Activated T-helper 17 cell treated with anti-CD3 and anti-CD28 coated beads, Interleukin-2, amount 50 U/mL, for 72 hours (primary cell): ENCODE data around the gene SLC35F3. TPM values are rescaled to one million over a fixed set of nuclear protein-coding genes. Genes with fewer than 3 reads are reported as not detected.

Experiments used
- ATAC-seq: fragments of 150-1000 bp; cut with Tn5 transposase; replicated peaks from 2 replicates; pipeline ENCODE4 v1.10.0; 2021; ENCODE audit warnings: mild to moderate bottlenecking, moderate library complexity
- H3K27ac Mint-ChIP-seq: one replicate; pipeline ENCODE4 v1.8.0; 2022; ENCODE audit warnings: mixed read lengths
- H3K27me3 Mint-ChIP-seq: one replicate; pipeline ENCODE4 v1.8.0; 2022; ENCODE audit warnings: mixed read lengths
- H3K36me3 Mint-ChIP-seq: one replicate; pipeline ENCODE4 v1.8.0; 2022; ENCODE audit warnings: low read depth, mild to moderate bottlenecking, mixed read lengths
- H3K4me1 Mint-ChIP-seq: one replicate; pipeline ENCODE4 v1.8.0; 2022; ENCODE audit warnings: mixed read lengths
- H3K4me3 Mint-ChIP-seq: one replicate; pipeline ENCODE4 v1.8.0; 2022; ENCODE audit warnings: mild to moderate bottlenecking, mixed read lengths
- H3K9me3 Mint-ChIP-seq: one replicate; pipeline ENCODE4 v1.8.0; 2022; ENCODE audit warnings: mixed read lengths
- total RNA-seq, 2 donors: library from RNA; stranded (reverse); gene quantifications; one replicate each; pipeline ENCODE4 v1.2.3, GENCODE V29; 2022

SLC35F3 gene
- total RNA-seq, 2 donors from 2014 or later = 0.13 to 1.5 TPM

GRCh38 chr1:234253732-234254131, 349.3 kb downstream of the SLC35F3 start:
- no peak overlapping the region for H3K4me3 Mint-ChIP-seq
- peaks cover 6% of the 10 kb centered on the region for H3K9me3 Mint-ChIP-seq
- H3K4me1 Mint-ChIP-seq = no peaks in the 10 kb centered on the region
- H3K27me3 Mint-ChIP-seq = peaks cover 27% of the 10 kb centered on the region
- H3K36me3 Mint-ChIP-seq = no peaks in the 10 kb centered on the region
- no peak overlapping the region for H3K27ac Mint-ChIP-seq
- ATAC-seq = no peak

DNA sequence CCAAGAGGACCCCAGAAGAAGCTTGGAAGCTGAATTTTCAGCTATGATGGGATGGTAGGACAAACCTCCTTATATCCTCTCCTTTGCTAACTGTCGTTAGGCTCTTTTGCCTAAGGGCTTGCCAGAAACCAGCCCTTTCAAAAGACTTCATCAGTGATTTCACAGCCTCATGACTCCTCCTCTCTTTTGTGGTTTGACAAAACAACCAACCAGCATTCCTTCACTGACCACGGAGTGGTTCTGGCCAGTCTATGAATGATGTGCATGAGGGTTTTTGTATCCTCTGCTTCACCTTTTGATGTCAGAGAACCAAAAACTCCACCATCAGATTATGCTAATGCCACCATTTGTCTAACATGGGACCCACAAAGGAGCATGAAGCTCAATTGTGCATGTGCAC, 351.9 kb downstream of the SLC35F3 start:
- no peak for ATAC-seq
- H3K9me3 Mint-ChIP-seq = peaks cover 10% of the 10 kb centered on the region
- H3K27me3 Mint-ChIP-seq = peaks cover 42% of the 10 kb centered on the region
- no peak overlapping the region for H3K4me3 Mint-ChIP-seq
- H3K27ac Mint-ChIP-seq = no peak overlapping the region
- no peaks in the 10 kb centered on the region for H3K36me3 Mint-ChIP-seq
- H3K4me1 Mint-ChIP-seq = peaks cover 8% of the 10 kb centered on the region

DNA sequence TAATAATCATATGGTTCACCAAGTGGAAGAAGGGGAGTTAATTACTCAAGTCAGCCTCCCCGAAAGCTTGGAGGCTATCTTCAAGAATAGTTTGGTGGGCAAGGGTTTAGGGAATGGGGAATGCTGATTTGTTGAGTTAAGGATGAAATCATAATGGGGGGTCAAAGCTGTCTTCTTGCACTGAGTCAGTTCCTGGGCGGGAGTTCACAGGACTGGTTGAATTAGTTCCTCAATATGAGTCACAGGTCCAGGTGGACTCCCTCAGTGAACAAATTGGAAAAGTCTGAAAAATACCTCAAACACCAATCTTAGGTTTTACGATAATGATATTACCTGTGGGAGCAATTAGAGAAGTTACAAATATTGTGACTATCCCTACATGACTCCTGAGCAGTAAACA, 353.6 kb downstream of the SLC35F3 start:
- Mint-ChIP-seq H3K4me3 (no peak overlapping the region), H3K36me3 (no peaks in the 10 kb centered on the region), H3K4me1 (peaks cover 8% of the 10 kb centered on the region), H3K27me3 (peaks cover 42% of the 10 kb centered on the region), H3K27ac (no peak overlapping the region), H3K9me3 (peaks cover 10% of the 10 kb centered on the region)
- no peak for ATAC-seq

- H3K27ac Mint-ChIP-seq = no peak overlapping the region
- H3K27me3 Mint-ChIP-seq = peaks cover 30% of the 10 kb centered on the region
- peak; percentile 84 for ATAC-seq
- peak overlapping the region; percentile 28 for H3K4me3 Mint-ChIP-seq
- peaks cover 10% of the 10 kb centered on the region for H3K9me3 Mint-ChIP-seq
- no peaks in the 10 kb centered on the region for H3K36me3 Mint-ChIP-seq
- peaks cover 8% of the 10 kb centered on the region for H3K4me1 Mint-ChIP-seq
Observed at GRCh38 chr1:234260578-234260977, 356.1 kb downstream of the SLC35F3 start.

- Mint-ChIP-seq H3K27me3 (peaks cover 30% of the 10 kb centered on the region), H3K4me1 (peaks cover 8% of the 10 kb centered on the region), H3K4me3 (no peak overlapping the region), H3K9me3 (peaks cover 10% of the 10 kb centered on the region), H3K36me3 (no peaks in the 10 kb centered on the region), H3K27ac (no peak overlapping the region)
- no peak for ATAC-seq
Observed at GRCh38 chr1:234261545-234261944, 357.1 kb downstream of the SLC35F3 start.

DNA sequence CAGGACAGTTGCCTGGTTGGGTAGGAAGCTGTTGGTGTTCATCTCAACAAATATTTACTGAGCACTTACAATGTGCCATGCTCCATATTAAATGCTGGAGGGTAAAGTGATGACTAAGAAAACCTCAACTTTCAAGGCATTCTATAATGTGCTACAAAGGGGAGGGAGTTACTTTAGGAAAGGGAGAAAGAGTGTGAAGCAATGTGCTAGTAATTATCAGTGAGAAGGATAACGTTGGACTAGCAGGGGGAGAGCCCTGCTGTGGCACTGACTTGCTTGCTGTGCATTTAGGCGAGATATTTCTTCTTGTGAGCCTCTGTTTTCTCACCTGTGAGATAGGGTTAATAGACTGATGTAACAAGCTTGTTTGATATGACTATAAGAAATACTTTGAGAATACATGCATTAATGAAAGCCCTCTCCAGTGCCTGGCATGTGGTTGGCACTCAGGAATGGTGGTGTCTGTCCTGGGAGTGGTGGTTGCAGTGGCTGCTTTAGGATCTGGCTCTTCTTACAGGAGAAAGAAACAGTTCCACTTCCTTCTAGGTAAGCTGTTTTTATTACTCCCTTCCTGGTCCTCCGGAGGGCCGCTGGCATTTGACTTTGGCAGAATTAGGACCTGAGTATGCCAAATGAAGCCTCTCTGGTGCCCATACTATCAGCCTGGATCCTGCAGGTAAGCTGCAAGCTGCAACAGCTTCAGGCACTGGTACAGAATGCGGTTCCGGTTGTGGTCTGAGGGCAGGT, 357.7 kb downstream of the SLC35F3 start:
- no peak for ATAC-seq
- peaks cover 29% of the 10 kb centered on the region for H3K27me3 Mint-ChIP-seq
- H3K4me3 Mint-ChIP-seq = no peak overlapping the region
- H3K9me3 Mint-ChIP-seq = peaks cover 10% of the 10 kb centered on the region
- H3K27ac Mint-ChIP-seq = no peak overlapping the region
- peaks cover 8% of the 10 kb centered on the region for H3K4me1 Mint-ChIP-seq
- H3K36me3 Mint-ChIP-seq = no peaks in the 10 kb centered on the region

DNA sequence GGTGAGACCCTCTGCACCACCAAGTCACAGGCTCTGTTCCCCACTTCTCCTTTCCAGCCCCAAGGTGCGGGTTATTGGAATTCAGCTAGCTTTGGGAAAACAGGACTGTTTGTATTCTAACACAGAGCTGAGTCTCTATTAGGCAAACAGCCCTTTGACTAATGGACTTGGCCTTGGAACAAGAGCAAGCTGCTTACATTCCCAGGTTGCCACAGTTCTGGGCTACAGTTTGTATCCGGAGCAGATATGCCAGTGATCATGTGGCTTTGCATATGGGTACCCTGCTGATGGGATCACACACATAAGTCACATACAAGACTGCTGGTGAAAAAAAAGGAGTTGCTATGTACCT, 358.3 kb downstream of the SLC35F3 start:
- H3K4me1 Mint-ChIP-seq = peaks cover 8% of the 10 kb centered on the region
- ATAC-seq = no peak

DNA sequence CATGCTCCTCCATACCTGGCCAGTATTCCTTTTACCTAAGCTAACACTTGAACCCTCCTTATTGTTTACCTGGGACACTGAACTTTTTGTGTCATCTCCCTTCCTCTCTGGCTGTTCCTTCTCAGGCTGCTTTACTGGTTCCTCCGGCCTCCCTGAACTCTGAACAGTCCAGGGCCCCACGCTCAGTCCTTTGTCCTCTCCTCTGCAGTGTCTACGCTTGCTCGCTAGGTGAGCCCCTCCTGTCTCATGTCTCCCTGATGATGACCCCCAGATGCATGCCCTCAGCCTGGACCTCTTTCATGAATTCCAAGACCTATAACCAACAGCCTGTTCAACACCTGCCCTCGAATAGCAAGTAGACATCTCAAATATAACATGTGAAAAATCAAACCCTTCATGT, 360.4 kb downstream of the SLC35F3 start:
- no peaks in the 10 kb centered on the region for H3K36me3 Mint-ChIP-seq
- peaks cover 12% of the 10 kb centered on the region for H3K27me3 Mint-ChIP-seq
- peaks cover 6% of the 10 kb centered on the region for H3K9me3 Mint-ChIP-seq
- H3K4me3 Mint-ChIP-seq = no peak overlapping the region
- peaks cover 11% of the 10 kb centered on the region for H3K4me1 Mint-ChIP-seq
- ATAC-seq = no peak
- H3K27ac Mint-ChIP-seq = no peak overlapping the region

More for the DNA sequence above, 358.3 kb downstream of the SLC35F3 start:
- peaks cover 24% of the 10 kb centered on the region for H3K27me3 Mint-ChIP-seq
- H3K9me3 Mint-ChIP-seq = peaks cover 6% of the 10 kb centered on the region
- H3K36me3 Mint-ChIP-seq = no peaks in the 10 kb centered on the region
- no peak overlapping the region for H3K27ac Mint-ChIP-seq
- H3K4me3 Mint-ChIP-seq = no peak overlapping the region

DNA sequence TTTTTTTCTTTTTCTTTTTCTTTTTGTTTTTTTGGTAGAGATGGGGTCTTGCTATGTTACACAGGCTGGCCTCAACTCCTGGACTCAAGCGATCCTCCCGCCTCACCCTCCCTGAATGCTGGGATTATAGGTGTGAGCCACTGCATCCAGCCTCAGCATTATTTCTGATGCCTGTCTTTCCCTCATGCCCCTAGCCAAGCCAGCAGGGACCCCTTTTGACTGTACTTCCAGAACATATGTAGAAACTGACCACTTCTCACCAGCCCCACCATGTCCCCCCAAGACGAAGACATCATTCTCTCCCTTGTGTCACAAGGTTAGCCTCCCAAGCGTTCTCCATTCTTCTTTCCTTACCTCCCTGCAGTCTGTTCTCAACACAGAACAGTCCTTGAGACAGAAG, 360.8 kb downstream of the SLC35F3 start:
- ATAC-seq = no peak
- H3K36me3 Mint-ChIP-seq = no peaks in the 10 kb centered on the region
- peaks cover 14% of the 10 kb centered on the region for H3K4me1 Mint-ChIP-seq
- peaks cover 9% of the 10 kb centered on the region for H3K27me3 Mint-ChIP-seq
- H3K9me3 Mint-ChIP-seq = peaks cover 7% of the 10 kb centered on the region
- H3K4me3 Mint-ChIP-seq = no peak overlapping the region
- no peak overlapping the region for H3K27ac Mint-ChIP-seq

DNA sequence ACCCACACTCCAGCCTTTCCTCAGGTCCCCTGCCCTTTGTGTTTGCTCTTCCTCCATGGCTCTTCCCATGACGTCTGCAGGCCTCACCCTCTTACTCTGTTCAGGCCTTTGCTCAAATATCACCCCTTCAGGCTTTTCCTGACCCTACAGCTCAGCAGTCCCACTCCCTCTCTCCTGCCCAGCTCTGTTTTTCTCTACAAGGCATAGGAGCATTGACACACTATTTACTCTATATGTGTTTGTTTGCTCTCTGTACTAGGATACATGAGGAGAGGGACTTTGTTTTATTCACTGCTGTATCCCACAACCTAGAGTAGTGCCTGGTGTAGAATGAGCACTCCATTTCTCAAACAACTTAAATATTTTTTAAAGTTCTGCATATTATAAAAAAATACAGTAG, 361.4 kb downstream of the SLC35F3 start:
- Mint-ChIP-seq H3K27ac (no peak overlapping the region), H3K4me1 (peaks cover 11% of the 10 kb centered on the region), H3K9me3 (peaks cover 3% of the 10 kb centered on the region), H3K4me3 (no peak overlapping the region), H3K27me3 (peaks cover 3% of the 10 kb centered on the region), H3K36me3 (no peaks in the 10 kb centered on the region)
- ATAC-seq = no peak

DNA sequence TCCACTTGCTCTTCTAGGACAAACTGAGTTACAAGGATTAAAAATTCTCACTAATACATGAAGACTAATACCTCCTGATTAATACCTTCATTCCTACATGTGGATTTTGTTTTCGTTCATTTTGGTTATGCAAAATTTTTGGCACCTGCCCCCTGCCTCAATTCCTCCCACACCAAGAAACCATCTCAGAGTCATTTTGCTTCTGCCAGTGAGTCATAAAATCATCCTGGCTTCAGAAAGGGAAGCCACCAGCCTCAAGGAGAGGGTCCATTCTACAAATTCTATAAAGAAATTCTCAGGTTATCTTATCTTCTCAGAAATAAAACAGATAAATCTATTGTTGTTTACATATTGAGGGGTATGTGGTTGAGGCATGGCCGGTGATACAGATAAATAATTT, 365.6 kb downstream of the SLC35F3 start:
- Mint-ChIP-seq H3K4me3 (peak overlapping the region; percentile 46), H3K27ac (peak overlapping the region; percentile 40), H3K36me3 (no peaks in the 10 kb centered on the region), H3K27me3 (peaks cover 23% of the 10 kb centered on the region), H3K9me3 (peaks cover 3% of the 10 kb centered on the region), H3K4me1 (peaks cover 13% of the 10 kb centered on the region)
- peak; percentile 61 for ATAC-seq

GRCh38 chr1:234270581-234271242, 366.2 kb downstream of the SLC35F3 start:
- ATAC-seq = no peak
- Mint-ChIP-seq H3K4me3 (peak overlapping the region; percentile 46), H3K27me3 (peaks cover 26% of the 10 kb centered on the region), H3K27ac (peak overlapping the region; percentile 40), H3K36me3 (no peaks in the 10 kb centered on the region), H3K9me3 (peaks cover 3% of the 10 kb centered on the region), H3K4me1 (peaks cover 13% of the 10 kb centered on the region)

DNA sequence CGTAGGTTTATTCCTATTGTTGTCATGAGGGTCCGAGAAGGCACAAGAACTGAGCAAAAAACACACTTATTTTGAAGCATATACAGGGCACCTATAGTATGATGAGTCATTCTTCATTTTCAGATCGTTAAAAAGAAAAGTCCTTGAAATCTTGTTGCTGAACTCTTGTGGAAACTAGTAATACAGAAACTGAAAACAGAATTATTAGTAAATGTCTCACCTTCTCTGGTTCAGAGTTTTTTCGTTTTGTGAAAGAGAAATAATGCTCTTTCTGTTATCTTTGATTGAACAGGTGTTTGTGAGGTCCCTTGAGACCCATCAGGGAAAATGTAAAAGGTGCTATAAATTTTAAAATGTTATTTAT, 366.7 kb downstream of the SLC35F3 start:
- H3K9me3 Mint-ChIP-seq = peaks cover 3% of the 10 kb centered on the region
- peak overlapping the region; percentile 40 for H3K27ac Mint-ChIP-seq
- no peaks in the 10 kb centered on the region for H3K36me3 Mint-ChIP-seq
- H3K4me1 Mint-ChIP-seq = peaks cover 13% of the 10 kb centered on the region
- H3K27me3 Mint-ChIP-seq = peaks cover 25% of the 10 kb centered on the region
- peak overlapping the region; percentile 46 for H3K4me3 Mint-ChIP-seq
- ATAC-seq = peak; percentile 94

DNA sequence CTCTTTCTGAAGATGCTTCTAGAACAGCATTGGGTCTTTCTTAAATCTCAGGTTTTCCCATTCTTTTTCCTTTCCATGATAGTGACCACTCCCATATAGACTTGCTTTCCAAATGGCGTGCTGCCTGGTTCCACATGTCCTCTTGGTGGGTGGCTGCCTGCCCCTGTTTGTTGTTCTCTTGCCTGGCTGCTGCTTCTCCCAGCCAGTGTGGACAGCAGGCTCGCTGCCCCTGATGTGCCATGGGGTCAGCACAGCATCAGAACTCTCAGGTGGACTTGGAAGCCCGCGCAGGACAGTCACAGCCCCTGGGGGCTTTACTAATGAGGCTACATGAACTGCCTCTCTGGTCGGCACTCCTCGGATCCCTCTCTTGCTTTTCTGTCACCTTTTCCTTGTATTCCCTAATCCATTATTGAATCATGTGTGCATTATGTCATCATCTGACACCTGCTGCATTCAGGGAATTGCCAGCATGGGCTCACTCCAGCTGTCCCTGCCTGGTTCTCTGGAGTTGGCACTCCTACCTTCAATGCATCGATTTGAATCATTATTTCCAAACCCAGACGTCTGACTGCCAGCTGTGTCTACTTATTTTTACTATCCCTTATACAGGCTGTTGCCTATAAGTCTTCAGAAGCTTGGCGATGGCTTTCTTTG, 368.3 kb downstream of the SLC35F3 start:
- ATAC-seq = no peak
- peaks cover 13% of the 10 kb centered on the region for H3K4me1 Mint-ChIP-seq

DNA sequence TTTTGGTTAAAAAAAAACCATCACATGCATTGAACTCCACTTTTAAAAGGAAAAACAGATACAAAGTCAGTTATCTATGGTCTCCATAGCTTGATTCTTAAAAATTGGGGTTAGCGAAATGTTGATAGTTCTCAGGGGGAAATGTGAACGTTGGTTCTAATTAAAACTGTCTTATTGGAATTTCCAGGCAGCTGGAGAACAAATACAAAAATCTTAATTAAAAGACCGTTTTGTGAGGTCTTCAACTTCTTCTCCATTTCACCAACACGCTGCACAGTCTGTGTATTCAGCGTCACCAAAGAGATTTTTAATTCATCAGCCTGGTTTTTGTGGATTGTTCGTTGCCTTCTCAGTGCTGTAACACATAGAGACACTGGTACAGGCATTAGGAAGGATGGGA, 369.5 kb downstream of the SLC35F3 start:
- H3K27ac Mint-ChIP-seq = no peak overlapping the region
- H3K36me3 Mint-ChIP-seq = no peaks in the 10 kb centered on the region
- H3K4me3 Mint-ChIP-seq = no peak overlapping the region
- no peak for ATAC-seq
- H3K4me1 Mint-ChIP-seq = peaks cover 13% of the 10 kb centered on the region
- peaks cover 30% of the 10 kb centered on the region for H3K27me3 Mint-ChIP-seq
- H3K9me3 Mint-ChIP-seq = peaks cover 3% of the 10 kb centered on the region

More for the DNA sequence above, 368.3 kb downstream of the SLC35F3 start:
- Mint-ChIP-seq H3K9me3 (peaks cover 3% of the 10 kb centered on the region), H3K27ac (no peak overlapping the region), H3K27me3 (peaks cover 30% of the 10 kb centered on the region), H3K4me3 (no peak overlapping the region), H3K36me3 (no peaks in the 10 kb centered on the region)
